Frontal cortex (tissue), 4 donors: ENCODE results near the gene FOXD2. TPM values are rescaled to one million over a fixed set of nuclear protein-coding genes. Genes with fewer than 3 reads are reported as not detected.
"Not testable (repeated sequence)": the region's sequence is repeated elsewhere in the genome, so short reads cannot be mapped to it uniquely, and the experiment has no call there.

Source experiments
- DNase-seq, 2 donors: peaks; one replicate each; pipeline ENCODE4 v3.0.0; 2012; ENCODE audit warnings: low spot score in 2 of 2
- FAIRE-seq: peaks from 2 replicates; lab custom pipeline; 2012; peaks lifted over from hg19 to GRCh38; lab: Jason Lieb, UNC
- total RNA-seq: library from RNA; depleted of rRNA; stranded (reverse); fragments of >200 nt; gene quantifications from one replicate; pipeline ENCODE4 v1.2.3, GENCODE V29; 2014
- donor health status: control.
- donor health status: control.
- donor health status: control.

The FOXD2 gene
- total RNA-seq, 1 donor from 2014 or later, result under 0.01 TPM

DNA sequence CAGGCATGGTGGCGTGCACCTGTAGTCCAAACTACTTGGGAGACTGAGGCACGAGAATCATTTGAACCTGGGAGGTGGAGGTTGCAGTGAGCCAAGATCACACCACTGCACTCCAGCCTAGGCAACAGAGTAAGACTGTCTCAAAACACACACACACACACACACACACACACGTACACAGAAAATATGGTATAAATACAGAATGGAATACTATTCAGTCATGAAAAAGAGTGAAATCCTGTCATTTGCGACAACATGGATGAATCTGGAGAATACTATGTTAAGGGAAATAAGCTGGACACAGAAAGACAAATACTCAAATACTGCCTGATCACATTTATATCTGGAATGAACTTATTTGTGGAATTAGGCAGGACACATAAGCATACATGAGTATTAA lies 18.4 kb downstream of the FOXD2 start:
- FAIRE-seq (no peak), DNase-seq (no peak)

GRCh38 chr1:47457547-47457946 lies 19.7 kb downstream of the FOXD2 start:
- DNase-seq, FAIRE-seq: not testable (repeated sequence)

- DNase-seq (no peak), FAIRE-seq (no peak)
Observed at GRCh38 chr1:47459253-47459788, 21.5 kb downstream of the FOXD2 start.

- FAIRE-seq (no peak), DNase-seq (no peak)
Observed at GRCh38 chr1:47460040-47460439, 22.2 kb downstream of the FOXD2 start.

GRCh38 chr1:47460456-47460855 lies 22.6 kb downstream of the FOXD2 start:
- FAIRE-seq (no peak), DNase-seq (no peak)

GRCh38 chr1:47465605-47466004 lies 27.8 kb downstream of the FOXD2 start:
- no peak for DNase-seq
- FAIRE-seq, result no peak

DNA sequence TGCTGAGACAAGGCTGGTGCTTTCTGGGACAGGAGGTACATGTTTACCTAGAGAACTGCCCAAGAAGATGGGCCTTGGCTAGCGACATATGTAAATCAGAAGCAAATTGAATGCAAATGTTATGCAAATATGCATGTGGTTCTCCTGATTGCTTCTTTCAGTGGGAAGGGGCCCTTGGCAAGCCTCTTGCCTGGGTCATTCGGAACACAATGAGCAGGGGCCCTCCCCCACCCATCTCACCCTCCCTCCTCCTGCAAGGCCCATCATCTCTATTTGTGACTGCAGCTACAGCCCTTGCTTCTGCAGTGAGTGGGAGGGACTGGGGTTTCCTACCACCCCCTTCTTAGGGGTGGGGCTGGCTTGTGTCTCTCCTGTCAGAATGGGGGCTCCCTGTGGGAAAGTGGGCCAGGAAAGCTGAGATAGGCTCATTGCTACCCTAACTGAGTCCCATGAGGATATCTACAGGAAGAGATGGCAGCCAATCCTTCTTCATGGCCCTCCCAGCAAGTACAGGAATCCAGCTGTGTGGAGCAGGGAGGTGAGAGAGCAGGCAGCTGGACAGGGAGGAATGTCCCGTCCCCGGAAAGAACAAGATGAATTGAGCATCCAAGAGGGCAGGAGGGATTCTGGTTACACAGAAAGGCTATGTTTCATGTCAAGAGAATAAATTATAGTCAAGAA lies 31.0 kb downstream of the FOXD2 start:
- DNase-seq, result no peak
- no peak for FAIRE-seq

DNA sequence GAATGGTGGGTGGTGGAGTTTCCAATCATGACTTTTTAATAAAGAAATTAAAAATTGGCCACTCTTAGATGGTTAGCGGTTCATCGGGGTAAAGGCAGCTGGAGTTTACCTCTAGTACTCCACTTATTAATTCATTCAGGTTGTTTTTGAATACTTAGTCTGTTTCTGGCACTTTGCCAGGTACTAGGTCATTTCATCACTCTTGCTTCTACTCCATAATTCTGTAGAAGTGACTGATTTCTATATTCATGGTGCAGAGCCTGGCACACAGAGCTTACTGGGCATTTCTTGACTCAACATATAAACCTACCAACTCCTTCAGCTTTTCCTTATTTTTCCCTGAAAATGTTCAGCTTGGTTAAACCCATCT lies 31.5 kb downstream of the FOXD2 start:
- FAIRE-seq (no peak), DNase-seq (no peak)

GRCh38 chr1:47469910-47470309 lies 32.1 kb downstream of the FOXD2 start:
- FAIRE-seq (no peak), DNase-seq (no peak)

DNA sequence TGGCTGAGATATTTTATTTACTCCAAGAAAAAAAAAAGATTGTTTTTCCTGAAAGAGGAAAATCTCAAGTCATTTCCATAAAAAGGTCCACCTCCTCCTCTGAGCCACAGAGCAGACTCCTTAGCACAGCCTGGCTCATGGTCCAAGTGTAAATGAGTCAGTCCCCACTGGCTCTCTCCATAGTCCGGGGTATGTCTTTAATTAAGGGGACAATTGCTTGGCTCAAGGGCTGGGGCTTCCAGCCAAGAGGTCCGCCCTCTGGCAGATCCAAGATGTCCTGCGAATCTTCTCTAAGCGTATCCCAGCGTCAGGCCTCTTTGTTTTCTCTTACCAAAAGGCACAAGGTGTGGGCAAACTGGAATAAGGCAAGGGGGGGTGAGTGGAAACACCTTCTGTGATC lies 33.3 kb downstream of the FOXD2 start:
- DNase-seq (no peak), FAIRE-seq (no peak)

DNA sequence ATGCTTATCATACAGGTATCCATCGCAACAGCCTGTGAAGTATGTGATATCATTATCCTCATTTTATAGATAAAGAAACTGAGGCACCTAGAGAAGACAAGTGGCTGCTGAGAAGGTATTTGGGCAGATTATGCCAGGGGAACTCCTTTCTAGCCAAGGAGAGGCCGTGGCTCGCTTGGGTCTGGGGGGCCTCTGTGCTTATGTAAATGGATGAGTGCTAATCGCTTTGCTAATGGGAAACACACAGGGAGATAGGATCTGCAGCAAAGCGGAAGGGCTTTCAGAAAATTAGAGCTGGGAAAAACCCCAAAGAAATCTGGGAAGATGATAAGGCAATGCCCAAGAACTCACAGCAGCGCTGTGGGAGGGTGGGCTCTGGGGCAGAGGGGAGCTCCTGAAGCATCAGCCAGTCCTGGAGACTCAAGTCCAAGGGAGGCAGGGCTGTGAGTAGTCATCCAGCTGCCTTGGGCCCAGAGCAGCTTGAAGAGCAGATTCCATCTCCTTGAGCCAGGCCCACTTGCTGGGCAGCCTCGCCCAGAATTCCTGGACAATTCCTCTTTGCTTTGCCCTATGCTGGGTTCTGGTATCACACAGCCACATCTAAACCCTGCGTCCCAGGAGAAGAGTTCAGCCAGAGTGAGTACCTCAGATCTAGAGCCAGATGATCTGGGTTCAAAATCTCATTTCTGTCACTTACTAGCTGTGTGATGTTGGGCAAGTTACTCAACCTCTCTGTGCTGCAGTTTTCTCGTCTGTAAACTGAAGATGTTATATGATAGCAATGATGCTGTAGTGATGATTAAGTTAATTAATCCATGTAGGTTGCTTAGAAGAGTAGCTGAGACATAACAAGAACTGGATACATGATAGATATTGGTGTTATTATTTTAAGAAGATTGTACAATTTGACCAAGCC lies 36.7 kb downstream of the FOXD2 start:
- no peak for DNase-seq

GRCh38 chr1:47477595-47478080 lies 39.8 kb downstream of the FOXD2 start:
- DNase-seq (no peak), FAIRE-seq (no peak)

More for the DNA sequence above, 36.7 kb downstream of the FOXD2 start:
- FAIRE-seq, result no peak

DNA sequence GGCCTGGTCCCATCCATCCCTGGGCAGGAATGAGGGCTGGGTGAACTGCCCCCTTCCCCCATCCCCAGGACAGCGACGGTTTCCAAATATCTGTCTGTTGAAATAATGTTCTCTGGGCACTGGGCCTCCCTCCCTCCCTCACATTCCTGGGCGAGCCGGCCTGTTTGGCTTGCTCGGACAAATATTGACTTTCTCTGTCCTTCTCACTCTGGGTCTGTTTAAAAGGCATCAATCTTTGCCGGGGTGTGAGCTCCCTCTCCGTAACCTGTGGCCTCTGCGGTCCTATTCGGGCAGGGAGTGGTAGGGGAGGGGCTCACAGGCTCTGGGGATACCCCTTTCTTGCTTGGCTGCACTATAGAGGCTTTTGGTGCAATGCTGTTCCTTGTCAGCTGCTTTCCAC lies 40.2 kb downstream of the FOXD2 start:
- DNase-seq, result no peak
- FAIRE-seq, result no peak

DNA sequence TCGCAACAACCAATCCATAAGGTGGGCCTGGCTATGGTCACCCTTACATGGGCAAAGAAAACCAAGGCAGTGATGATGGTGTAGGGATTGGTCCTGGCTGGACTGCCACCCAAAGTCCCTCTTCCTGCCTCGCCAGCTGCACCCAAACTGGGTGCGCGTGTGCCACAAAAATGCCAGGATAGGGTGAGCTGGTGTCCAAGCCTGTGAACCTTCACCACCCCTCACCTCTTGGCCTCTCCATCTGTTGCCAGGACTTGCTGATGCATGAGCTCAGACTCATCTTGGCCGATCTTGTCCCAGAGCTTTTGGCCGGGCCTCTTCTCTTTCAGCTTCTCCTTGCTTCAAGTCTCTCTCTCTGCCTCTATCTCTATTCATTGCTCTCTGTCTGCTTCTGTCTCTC lies 41.8 kb downstream of the FOXD2 start:
- no peak for DNase-seq
- FAIRE-seq, result no peak

DNA sequence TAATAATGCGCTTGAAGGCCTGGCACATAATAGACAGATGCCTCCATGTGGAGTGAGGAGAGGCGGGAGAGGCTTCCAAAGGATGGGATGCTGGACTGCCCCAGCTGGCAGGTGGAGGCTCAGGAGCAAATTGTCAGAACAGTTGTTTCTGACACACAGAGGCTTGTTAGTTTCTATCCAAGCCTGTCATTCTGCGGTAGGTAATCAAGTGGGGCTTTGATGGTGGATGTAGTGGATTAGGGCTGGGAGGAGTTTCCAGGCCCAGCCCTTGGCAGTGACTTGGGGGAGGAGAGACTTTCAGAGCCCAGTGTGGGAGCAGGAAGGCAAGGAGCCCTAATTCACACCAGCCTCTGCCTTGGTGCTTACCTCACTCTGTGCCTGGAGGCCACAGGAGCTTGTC lies 44.1 kb downstream of the FOXD2 start:
- DNase-seq (no peak), FAIRE-seq (no peak)

GRCh38 chr1:47482786-47483185 lies 44.9 kb downstream of the FOXD2 start:
- FAIRE-seq, result no peak
- DNase-seq, result no peak

DNA sequence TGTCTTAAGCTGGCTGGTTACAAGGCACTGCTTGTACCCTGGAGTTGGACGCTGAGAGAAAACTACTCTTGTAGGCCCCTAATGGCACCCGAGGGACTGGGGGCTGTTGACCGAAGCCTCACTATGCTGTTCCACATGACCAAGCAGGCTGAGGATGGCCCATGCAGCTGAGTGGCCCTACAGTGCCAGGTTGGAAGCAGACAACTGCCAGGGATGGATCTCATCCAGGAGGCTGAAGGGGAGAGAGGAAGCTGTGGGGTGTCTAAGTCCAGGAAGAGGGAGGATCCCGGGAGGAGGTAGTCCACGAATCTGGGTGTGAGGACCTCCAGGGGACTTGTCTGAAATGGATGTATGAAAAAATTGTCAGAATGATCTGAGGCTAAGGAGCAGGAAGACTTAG lies 45.8 kb downstream of the FOXD2 start:
- no peak for FAIRE-seq
- DNase-seq, result no peak

DNA sequence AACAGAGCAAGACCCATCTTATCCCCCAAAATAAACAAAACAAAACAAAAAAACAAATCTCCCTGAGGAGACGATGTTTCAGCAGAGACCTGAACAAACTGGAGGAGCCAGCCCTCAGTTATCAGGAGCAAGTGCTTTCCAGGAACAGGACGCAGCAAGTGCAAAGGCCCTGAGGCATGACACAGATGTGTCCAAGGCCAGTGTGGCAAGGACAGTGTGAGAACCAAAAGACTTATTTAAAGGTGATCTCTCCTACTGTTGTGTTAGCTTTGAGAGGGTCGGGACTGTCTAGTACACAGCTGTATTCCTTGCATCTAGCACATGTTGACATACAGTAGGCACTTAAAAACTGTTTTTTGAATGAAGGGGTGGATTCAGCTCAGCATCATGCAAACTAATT lies 48.0 kb downstream of the FOXD2 start:
- no peak for FAIRE-seq
- DNase-seq, result no peak

GRCh38 chr1:47487332-47487731 lies 49.5 kb downstream of the FOXD2 start:
- FAIRE-seq, result no peak
- DNase-seq, result no peak

GRCh38 chr1:47487850-47488450 lies 50.1 kb downstream of the FOXD2 start:
- FAIRE-seq (no peak), DNase-seq (no peak)
